ENCODE results near the gene GEMIN4. TPM values are rescaled to one million over a fixed set of nuclear protein-coding genes. Genes with fewer than 3 reads are reported as not detected.

Gene GEMIN4
- total and polyA plus RNA-seq, 2 of the 4 experiments (the other 2 are of a cell fraction): 16.5 to 20.4 TPM

GRCh38 chr17:796609-797008 is 44.5 kb upstream of the GEMIN4 start:
- H4K20me1 ChIP-seq (ENCODE audit: insufficient read depth, low read length): peaks cover 22% of the 10 kb centered on the region
- H3K4me1 ChIP-seq (ENCODE audit: control insufficient read depth, insufficient read depth, low read length): peaks cover 12% of the 10 kb centered on the region; the same call in 1 of the 2 replicates
- H3K9me1 ChIP-seq (ENCODE audit: insufficient read depth, low read length): no peaks in the 10 kb centered on the region; the same call in 1 of the 2 replicates
- TF ChIP-seq CEBPB (IDR thresholded peaks at IDR 0.05; ENCODE audit: low read depth, low read length) (no peak), RAD21 (IDR thresholded peaks at IDR 0.05; ENCODE audit: low read length) (no peak), ELK1 (IDR thresholded peaks at IDR 0.05; ENCODE audit: borderline replicate concordance, low read depth, low read length) (no peak), BHLHE40 (IDR thresholded peaks at IDR 0.05; ENCODE audit: low read depth, low read length) (no peak), FOS (IDR thresholded peaks at IDR 0.05; ENCODE audit: low read depth, low read length) (no peak), SMC3 (IDR thresholded peaks at IDR 0.05; ENCODE audit: low read depth, low read length) (no peak), MXI1 (IDR thresholded peaks at IDR 0.05; ENCODE audit: borderline replicate concordance, low read depth, low read length) (no peak), CHD1 (IDR thresholded peaks at IDR 0.05; ENCODE audit: low read depth, low read length) (no peak), USF2 (IDR thresholded peaks at IDR 0.05; ENCODE audit: low read depth, low read length) (no peak), RFX5 (IDR thresholded peaks at IDR 0.05; ENCODE audit: low read depth, low read length) (no peak), CTCF (conservative IDR thresholded peaks at IDR 0.05; ENCODE audit: low read depth, low read length) (no peak), NFE2L2 (IDR thresholded peaks at IDR 0.05; ENCODE audit: low read depth, low read length) (no peak), POLR2A (IDR thresholded peaks at IDR 0.05; ENCODE audit: low read depth, low read length) (no peak), RCOR1 (IDR thresholded peaks at IDR 0.05; ENCODE audit: insufficient replicate concordance, low read length) (no peak), MAFK (IDR thresholded peaks at IDR 0.05; ENCODE audit: low read depth, low read length) (no peak), MAZ (IDR thresholded peaks at IDR 0.05; ENCODE audit: borderline replicate concordance, low read depth, low read length) (no peak)
- no peak overlapping the region for H3K4me2 ChIP-seq (ENCODE audit: low read depth, low read length)
- DNase-seq (no peak), ATAC-seq (ENCODE audit: low read depth) (no peak)
- ChIA-PET POLR2A (ENCODE audit: unreplicated experiment) (no interaction called here), CTCF (interaction anchor here (2.9 kb wide), 1 partner anchor 184 kb away, joined by 14 read pairs; no protein-coding TSS in a partner anchor)
- H4K5ac ChIP-seq (ENCODE audit: low read depth, low read length): no peak overlapping the region
- no peak overlapping the region for H3K23ac ChIP-seq (ENCODE audit: low read depth, low read length)
- no TSS peak for BruUV-seq (replicated peaks)
- no peak overlapping the region for H4K8ac ChIP-seq (ENCODE audit: low read depth in 2 of 2, low read length in 2 of 2)
- H2BK5ac ChIP-seq (ENCODE audit: low read depth, low read length, poor library complexity, severe bottlenecking): no peak overlapping the region
- no peak overlapping the region for H2BK15ac ChIP-seq (ENCODE audit: low read depth, low read length)
- H2BK120ac ChIP-seq (ENCODE audit: low read depth, low read length): no peak overlapping the region
- H2BK20ac ChIP-seq (ENCODE audit: low read depth, low read length): no peak overlapping the region
- no peak overlapping the region for H2AK5ac ChIP-seq (ENCODE audit: low read depth, low read length)
- H3K56ac ChIP-seq (ENCODE audit: extremely low read depth, insufficient read depth, low read length): no peak overlapping the region
- H3K9ac ChIP-seq (ENCODE audit: low read depth, low read length): no peak overlapping the region
- H3K27me3 ChIP-seq (ENCODE audit: control insufficient read depth, insufficient read depth, low read length): no peaks in the 10 kb centered on the region
- in situ Hi-C loops (cut with MboI; ENCODE audit: low sequenced_read_pairs): no loop called here
- H3K27ac ChIP-seq (ENCODE audit: insufficient read depth, low read length): no peak overlapping the region
- no peak overlapping the region for H3K18ac ChIP-seq (ENCODE audit: low read depth, low read length)
- H3K4me3 ChIP-seq (ENCODE audit: insufficient read depth, low read depth, low read length): no peak overlapping the region
- H3K9me3 ChIP-seq (ENCODE audit: control insufficient read depth, insufficient read depth, low read length): no peaks in the 10 kb centered on the region
- H3K36me3 ChIP-seq (ENCODE audit: control insufficient read depth, insufficient read depth, low read length): peaks cover 53% of the 10 kb centered on the region
- H4K91ac ChIP-seq (ENCODE audit: insufficient read depth, low read depth, low read length): no peak overlapping the region
- H2AK9ac ChIP-seq (replicated peaks; ENCODE audit: low read depth, low read length, poor library complexity): no peak overlapping the region
- no peak overlapping the region for H3K4ac ChIP-seq (ENCODE audit: low read depth, low read length)
- WGBS, 2 experiments (ENCODE audit: extremely low coverage in 2 of 2, insufficient read length in 1 of 2): 98% methylated on average over 9 of the region's 15 CpGs; no CpG with 5 or more reads in 1 of the 2 experiments
- peak overlapping the region; percentile 33 for H2AFZ ChIP-seq (replicated peaks; ENCODE audit: low read length, poor library complexity)
- dilution Hi-C loops (cut with HindIII; ENCODE audit: low sequenced_read_pairs, unreplicated experiment): loop anchor here (25.0 kb wide), 1 partner anchor 191 kb away; the partner anchor contains the start of genes NXN and TIMM22
- intact Hi-C loops (cut with micrococcal nuclease): loop anchor here (10.0 kb wide), 1 partner anchor 108 kb away; no protein-coding TSS in a partner anchor
- H3K14ac ChIP-seq (replicated peaks; ENCODE audit: low read depth, low read length): no peak overlapping the region
- H3K79me1 ChIP-seq (ENCODE audit: low read depth in 1 of 2, low read length in 2 of 2): peaks cover 0 to 16% of the 10 kb centered on the region in 2 experiments; a peak in 1 of 4 replicates

All from IMR-90 (cell line).